Bladder microvascular endothelial cell (primary cell): ENCODE data around the gene TSN. TPM values are rescaled to one million over a fixed set of nuclear protein-coding genes. Genes with fewer than 3 reads are reported as not detected.

Experiments
- total RNA-seq: library from RNA; depleted of rRNA; stranded (reverse); fragments of >200 nt; gene quantifications from 2 replicates; pipeline ENCODE4 v1.2.3, GENCODE V29; 2014

Gene TSN
- total RNA-seq = 40.6 and 90.7 TPM in 2 replicates

DNA sequence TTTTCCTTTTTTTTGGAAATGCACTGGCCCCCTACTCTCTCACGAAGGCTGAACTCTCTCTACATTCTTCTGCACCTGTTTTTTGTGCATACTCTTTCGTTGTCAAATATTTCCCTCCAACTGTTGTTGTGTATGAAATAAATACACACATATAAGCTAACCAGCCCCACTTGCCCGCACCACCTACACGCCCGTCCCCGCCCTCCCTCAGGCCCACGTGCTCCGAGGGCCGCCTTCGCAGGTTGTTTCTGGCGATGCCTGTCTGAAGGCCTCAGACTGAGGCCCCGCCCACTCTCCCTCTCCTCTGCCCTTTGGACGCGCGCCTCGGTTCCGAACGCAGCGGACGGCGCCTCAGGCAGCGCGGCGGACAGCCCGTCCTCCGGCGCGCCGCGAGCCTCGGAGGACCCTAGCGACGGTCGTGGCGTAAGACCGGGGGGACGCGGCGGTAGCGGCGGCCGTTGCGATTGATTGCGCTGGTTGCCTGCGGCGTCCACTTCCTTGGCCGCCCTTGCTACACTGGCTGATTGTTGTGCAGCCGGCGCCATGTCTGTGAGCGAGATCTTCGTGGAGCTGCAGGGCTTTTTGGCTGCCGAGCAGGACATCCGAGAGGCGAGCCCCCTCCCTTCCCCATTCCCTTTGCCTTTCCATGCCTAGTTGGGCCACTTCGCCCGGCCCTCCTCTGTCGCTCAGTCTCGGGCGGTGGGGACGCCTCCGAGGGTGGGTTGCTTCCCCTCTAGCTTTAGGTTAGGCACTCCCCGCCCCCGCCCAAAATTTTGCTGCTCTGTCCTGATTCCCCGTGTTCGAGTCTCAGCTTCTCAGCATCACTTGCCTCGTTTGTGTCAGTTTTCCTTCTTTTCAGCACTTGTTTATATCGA is at the start of gene TSN:
Gene TSN (plus strand): TSS at position 415 of the 875 bp plus-strand sequence. CDS start 129 bp downstream, at position 544.

GRCh38 chr2:121736462-121737336 is 18.8 kb upstream of the TSN start, which contains the start of gene NIFK:
NIFK (minus strand) TSS chr2:121736875; CDS start chr2:121736850, 25 bp downstream.

Other genes with a start within 250 kb of the TSN start
- under 0.01 TPM in 1 of 2 replicates, not detected in the other for gene RNU4ATAC, start 224.8 kb upstream of the TSN start, total RNA-seq
- gene CLASP1, start 106.2 kb upstream of the TSN start, total RNA-seq = 28.8 and 71.4 TPM in 2 replicates
- 18.8 and 61.0 TPM in 2 replicates for gene NIFK, start 18.8 kb upstream of the TSN start, total RNA-seq